Measurements from ENCODE around the gene DOK5. TPM values are rescaled to one million over a fixed set of nuclear protein-coding genes. Genes with fewer than 3 reads are reported as not detected.

DOK5 gene
- total and polyA plus RNA-seq, 2 donors (not counting 3 experiments of a cell fraction or from before 2014, with no cell fraction given), result 3.5 to 14.2 TPM

DNA sequence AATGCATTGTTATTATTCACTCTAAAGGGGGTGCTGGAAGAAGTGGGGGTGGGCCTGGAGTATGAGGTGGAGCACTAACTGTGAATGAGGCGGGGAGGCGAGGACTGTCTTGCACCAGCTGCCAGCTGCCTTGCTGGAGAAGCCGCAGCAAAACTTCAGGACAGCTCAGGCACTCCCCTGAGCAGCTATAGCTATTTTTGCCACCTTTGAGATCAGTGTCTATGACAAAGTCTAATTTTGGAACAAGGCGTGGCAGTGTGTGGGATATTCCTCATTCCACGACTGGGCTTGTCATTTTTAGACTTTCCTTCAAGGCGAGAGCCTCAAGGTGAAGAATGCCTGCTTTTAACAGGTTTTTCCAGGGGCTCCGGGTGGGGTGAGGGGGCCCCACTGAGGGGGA is 143.8 kb downstream of the DOK5 start:
- POLR2A ChIA-PET, result no interaction called here
- Histone ChIP-seq H3K4me3 (replicated peaks in 1 of 3; ENCODE audit: insufficient read depth in 1 of 3, low read depth in 1 of 3, low read length in 3 of 3) (no peak overlapping the region), H4K20me1 (replicated peaks; ENCODE audit: control insufficient read depth, extremely low read depth, insufficient read depth, low read length) (no peaks in the 10 kb centered on the region), H3K4me2 (ENCODE audit: insufficient read depth, low read length) (no peak overlapping the region), H3K27me3 (ENCODE audit: control insufficient read depth in 2 of 2, insufficient read depth in 2 of 2, low read length in 2 of 2) (no peaks in the 10 kb centered on the region), H3K9me3 (replicated peaks; ENCODE audit: control insufficient read depth, insufficient read depth, low read length) (no peaks in the 10 kb centered on the region), H3K36me3 (ENCODE audit: control insufficient read depth in 2 of 2, extremely low read depth in 1 of 2, insufficient read depth in 2 of 2, low read length in 2 of 2) (no peaks in the 10 kb centered on the region), H3K79me2 (ENCODE audit: control insufficient read depth, insufficient read depth, low read length) (no peaks in the 10 kb centered on the region), H3K9ac (replicated peaks; ENCODE audit: extremely low read depth, insufficient read depth, low read length) (no peak overlapping the region), H2AFZ (ENCODE audit: low read depth, low read length) (no peak overlapping the region), H3K27ac (ENCODE audit: insufficient read depth, low read depth, low read length) (no peak overlapping the region), H3K4me1 (ENCODE audit: control insufficient read depth, extremely low read depth, insufficient read depth, low read length) (no peaks in the 10 kb centered on the region), H3K9me1 (replicated peaks; ENCODE audit: control insufficient read depth, extremely low read depth, insufficient read depth, low read length) (no peaks in the 10 kb centered on the region)
- no peak for FAIRE-seq
- CTCF ChIA-PET, result interaction anchor here (1.3 kb wide), 1 partner anchor 61 kb away, joined by 3 read pairs; no protein-coding TSS in a partner anchor
- intact Hi-C loops (cut with micrococcal nuclease) (no loop called here), dilution Hi-C loops (cut with MboI; ENCODE audit: extremely low pct_ligation_motif_present, low sequenced_read_pairs) (no loop called here)
- DNase-seq (ENCODE audit: low read depth, low spot score), result no peak
- TF ChIP-seq, protein P1, sequence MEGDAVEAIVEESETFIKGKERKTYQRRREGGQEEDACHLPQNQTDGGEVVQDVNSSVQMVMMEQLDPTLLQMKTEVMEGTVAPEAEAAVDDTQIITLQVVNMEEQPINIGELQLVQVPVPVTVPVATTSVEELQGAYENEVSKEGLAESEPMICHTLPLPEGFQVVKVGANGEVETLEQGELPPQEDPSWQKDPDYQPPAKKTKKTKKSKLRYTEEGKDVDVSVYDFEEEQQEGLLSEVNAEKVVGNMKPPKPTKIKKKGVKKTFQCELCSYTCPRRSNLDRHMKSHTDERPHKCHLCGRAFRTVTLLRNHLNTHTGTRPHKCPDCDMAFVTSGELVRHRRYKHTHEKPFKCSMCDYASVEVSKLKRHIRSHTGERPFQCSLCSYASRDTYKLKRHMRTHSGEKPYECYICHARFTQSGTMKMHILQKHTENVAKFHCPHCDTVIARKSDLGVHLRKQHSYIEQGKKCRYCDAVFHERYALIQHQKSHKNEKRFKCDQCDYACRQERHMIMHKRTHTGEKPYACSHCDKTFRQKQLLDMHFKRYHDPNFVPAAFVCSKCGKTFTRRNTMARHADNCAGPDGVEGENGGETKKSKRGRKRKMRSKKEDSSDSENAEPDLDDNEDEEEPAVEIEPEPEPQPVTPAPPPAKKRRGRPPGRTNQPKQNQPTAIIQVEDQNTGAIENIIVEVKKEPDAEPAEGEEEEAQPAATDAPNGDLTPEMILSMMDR (IDR thresholded peaks at IDR 0.05; ENCODE audit: extremely low read depth in 1 of 2, insufficient read depth in 1 of 2, low read depth in 1 of 2, low read length in 2 of 2), result no peak
- TF ChIP-seq GATA2 (IDR thresholded peaks at IDR 0.05; ENCODE audit: insufficient read depth, insufficient read length, low read depth, low read length), result no peak
- no peak for TF ChIP-seq POLR2A (IDR thresholded peaks at IDR 0.05; ENCODE audit: low read depth, low read length)
- TF ChIP-seq POLR2AphosphoS5 (IDR thresholded peaks at IDR 0.05; ENCODE audit: insufficient read depth, low read depth, low read length), result no peak
- no peak for TF ChIP-seq FOS (IDR thresholded peaks at IDR 0.05; ENCODE audit: borderline replicate concordance, insufficient read depth, low read length)
- TF ChIP-seq JUN (IDR thresholded peaks at IDR 0.05; ENCODE audit: borderline replicate concordance, insufficient read depth, insufficient read length, low read depth), result no peak
- TF ChIP-seq EZH2 (IDR thresholded peaks at IDR 0.05; ENCODE audit: borderline replicate concordance, low read depth, low read length, severe bottlenecking), result no peak
- BruUV-seq (replicated peaks), result no TSS peak
